GM12878 (cell line): Measurements from ENCODE around the gene BRD2. TPM values are rescaled to one million over a fixed set of nuclear protein-coding genes. Genes with fewer than 3 reads are reported as not detected.

Experiments used
- BHLHE40 ChIP-seq, 2 experiments: fragments of 450-650 bp in 1 of 2; IDR thresholded peaks; 2 replicates each; pipeline ENCODE4 v1.6.1; 2011 to 2017; ENCODE audit warnings: low read depth in 2 of 2, borderline replicate concordance in 1 of 2, improper control_type of control experiment in 1 of 2, low read length in 1 of 2, mild to moderate bottlenecking in 1 of 2
- BMI1 ChIP-seq: fragments of 450-650 bp; IDR thresholded peaks from 2 replicates; pipeline ENCODE4 v1.6.1; 2016; ENCODE audit warnings: mild to moderate bottlenecking, moderate library complexity, borderline replicate concordance
- CTCF ChIP-seq, 3 experiments: IDR thresholded peaks in 2 of 3; conservative IDR thresholded peaks in 1 of 3; 2 replicates each; pipeline ENCODE4 v1.5.1; 2011; ENCODE audit warnings: low read depth in 3 of 3, low read length in 3 of 3, mild to moderate bottlenecking in 3 of 3, control low read depth in 2 of 3, moderate library complexity in 2 of 3, inconsistent platforms in 1 of 3, mixed read lengths in 1 of 3; ENCODE audit not compliant: control insufficient read depth in 2 of 3, insufficient read depth in 1 of 3; ENCODE audit errors: extremely low read depth in 1 of 3
- CUX1 ChIP-seq: IDR thresholded peaks from 2 replicates; pipeline ENCODE4 v1.6.1; 2012; ENCODE audit warnings: improper control_type of control experiment, low read depth, low read length; ENCODE audit not compliant: insufficient replicate concordance
- DPF2 ChIP-seq: fragments of 450-650 bp; IDR thresholded peaks from 2 replicates; pipeline ENCODE4 v1.6.1; 2017; ENCODE audit warnings: mild to moderate bottlenecking
- EED ChIP-seq: sonication (generic); IDR thresholded peaks from 2 replicates; pipeline ENCODE4 v1.6.1; 2016; ENCODE audit warnings: antibody characterized with exemption, low read depth
- GABPA ChIP-seq: IDR thresholded peaks from 2 replicates; pipeline ENCODE4 v1.6.1; 2014; ENCODE audit warnings: antibody characterized with exemption, low read depth, mild to moderate bottlenecking, inconsistent platforms
- IRF4 ChIP-seq: IDR thresholded peaks from 2 replicates; pipeline ENCODE4 v1.6.1; 2011; ENCODE audit warnings: low read depth, low read length
- MTA2 ChIP-seq: fragments of 450-650 bp; IDR thresholded peaks from 2 replicates; pipeline ENCODE4 v1.6.1; 2016; ENCODE audit warnings: low read depth, mild to moderate bottlenecking, moderate library complexity
- NBN ChIP-seq: fragments of 450-650 bp; IDR thresholded peaks from 2 replicates; pipeline ENCODE4 v1.6.1; 2016
- PBX3 ChIP-seq: IDR thresholded peaks from 2 replicates; pipeline ENCODE4 v1.6.1; 2011; ENCODE audit warnings: mild to moderate bottlenecking, low read depth, low read length, moderate library complexity; ENCODE audit not compliant: insufficient replicate concordance
- RAD51 ChIP-seq: fragments of 450-650 bp; IDR thresholded peaks from 2 replicates; pipeline ENCODE4 v1.6.1; 2016; ENCODE audit warnings: moderate library complexity, mild to moderate bottlenecking, inconsistent platforms
- RCOR1 ChIP-seq: conservative IDR thresholded peaks from 2 replicates; pipeline ENCODE4 v1.6.1; 2012; ENCODE audit warnings: low read depth, low read length, improper control_type of control experiment
- STAT3 ChIP-seq: IDR thresholded peaks from 2 replicates; pipeline ENCODE4 v1.6.1; 2011; ENCODE audit warnings: low read depth, low read length, improper control_type of control experiment
- TCF7 ChIP-seq: IDR thresholded peaks from 2 replicates; pipeline ENCODE4 v1.6.1; 2014; ENCODE audit warnings: antibody characterized with exemption, borderline replicate concordance
- USF2 ChIP-seq: IDR thresholded peaks from 2 replicates; pipeline ENCODE4 v1.6.1; 2011; ENCODE audit warnings: low read depth, low read length, improper control_type of control experiment, borderline replicate concordance
- WRNIP1 ChIP-seq: IDR thresholded peaks from 2 replicates; pipeline ENCODE4 v1.6.1; 2011; ENCODE audit warnings: low read depth, low read length, improper control_type of control experiment, borderline replicate concordance
- ZNF622 ChIP-seq: fragments of 450-650 bp; IDR thresholded peaks from 2 replicates; pipeline ENCODE4 v1.6.1; 2017; ENCODE audit warnings: mild to moderate bottlenecking, inconsistent platforms
- polyA plus RNA-seq, 11 experiments: library from polyadenylated mRNA; depleted of rRNA in 4 of 11; unstranded in 6 of 11; stranded (reverse) in 5 of 11; fragments of >200 nt; fragmentation: Nextera tagmentation in 4 of 11; fragmentation: Illumina TruSeq in 1 of 11; extraction: Ambion mirVana in 4 of 11; extraction: Trizol in 1 of 11; gene quantifications; 1 replicate in 1 of 11; 2 replicates in 10 of 11; pipeline versions ENCODE4 v1.2.1 to v1.2.3, GENCODE V29; 2011 to 2016; ENCODE audit warnings: inconsistent platforms in 2 of 11, missing spikeins in 2 of 11, low read depth in 1 of 11
- total RNA-seq, 4 experiments: library from RNA; depleted of rRNA in 3 of 4; stranded (reverse); fragments of >200 nt in 3 of 4; fragmentation: Illumina TruSeq in 1 of 4; extraction: Trizol in 1 of 4; gene quantifications; 2 replicates each; pipeline versions ENCODE4 v1.2.1 to v1.2.3, GENCODE V29; 2013 to 2021

Gene BRD2
- total and polyA plus RNA-seq, 10 of the 15 experiments (the other 5 are each of a cell fraction or from before 2014, with no cell fraction given) = 32.2 to 239 (median 139) TPM

GRCh38 chr6:32971581-32972352 is 3.4 kb downstream of the BRD2 start (continued):
- TF ChIP-seq CUX1 (no peak), STAT3 (no peak), WRNIP1 (no peak), MTA2 (no peak; the same call in 1 of the 2 replicates), CTCF (IDR thresholded peaks at IDR 0.05 in 2 of 3, conservative IDR thresholded peaks at IDR 0.05 in 1 of 3; ENCODE audit: control insufficient read depth in 2 of 3, extremely low read depth in 1 of 3, insufficient read depth in 1 of 3, low read depth in 3 of 3, low read length in 3 of 3) (no peak), USF2 (peak; percentile 1; the same call in 1 of the 2 replicates), TCF7 (peak; percentile 37; the same call in 1 of the 2 replicates), RCOR1 (peak; percentile 92; the same call in 1 of the 2 replicates), NBN (peak; percentile 100), DPF2 (peak; percentile 83), RAD51 (0 out of 2 replicates have a peak, but pooled peaks have one; percentile 4), BHLHE40 (IDR thresholded peaks at IDR 0.05; ENCODE audit: borderline replicate concordance in 1 of 2, low read depth in 2 of 2, low read length in 1 of 2) (peak in 1 of 2 experiments; percentile 81; a peak in 3 of 4 replicates), PBX3 (peak; percentile 89), IRF4 (0 out of 2 replicates have a peak, but pooled peaks have one; percentile 68), BMI1 (no peak), EED (peak; percentile 94), GABPA (no peak), ZNF622 (no peak)
